22Rv1 (cell line): ENCODE measurements around the gene GAP43.

Experiments used
- H3K27ac ChIP-seq: fragments of 450-650 bp; 2 replicates; pipeline ENCODE4 v1.5.1; 2017
- CTCF ChIP-seq: fragments of 450-650 bp; IDR thresholded peaks from 2 replicates; pipeline ENCODE4 v1.5.1; 2017; ENCODE audit warnings: mild to moderate bottlenecking
- ZFX ChIP-seq: fragments of 450-650 bp; IDR thresholded peaks from 2 replicates; pipeline ENCODE4 v1.6.1; 2017; ENCODE audit warnings: antibody characterized with exemption, borderline replicate concordance

GAP43 gene

GRCh38 chr3:115644391-115644790 is 21.1 kb downstream of the GAP43 start:
- no peak overlapping the region for H3K27ac ChIP-seq
- no peak for TF ChIP-seq ZFX
- TF ChIP-seq CTCF: no peak

GRCh38 chr3:115646027-115646690 is 22.8 kb downstream of the GAP43 start:
- TF ChIP-seq ZFX (no peak), CTCF (no peak)
- H3K27ac ChIP-seq: no peak overlapping the region

GRCh38 chr3:115648559-115648958 is 25.2 kb downstream of the GAP43 start:
- no peak overlapping the region for H3K27ac ChIP-seq
- no peak for TF ChIP-seq ZFX
- no peak for TF ChIP-seq CTCF

GRCh38 chr3:115651087-115651486 is 27.8 kb downstream of the GAP43 start:
- H3K27ac ChIP-seq: no peak overlapping the region
- TF ChIP-seq CTCF: no peak
- TF ChIP-seq ZFX: no peak

GRCh38 chr3:115651599-115651998 is 28.3 kb downstream of the GAP43 start:
- no peak overlapping the region for H3K27ac ChIP-seq
- TF ChIP-seq CTCF (no peak), ZFX (no peak)

- H3K27ac ChIP-seq: no peak overlapping the region
- TF ChIP-seq CTCF: no peak
- TF ChIP-seq ZFX: no peak
Measured at GRCh38 chr3:115652738-115653137, 29.4 kb downstream of the GAP43 start.

- H3K27ac ChIP-seq: no peak overlapping the region
- TF ChIP-seq CTCF (no peak), ZFX (no peak)
Measured at GRCh38 chr3:115655761-115656282, 32.5 kb downstream of the GAP43 start.
